Ectodermal cell (in vitro differentiated cells): ENCODE data around the gene HMX1.

Source experiments
- H3K27ac ChIP-seq: 2 replicates; pipeline ENCODE4 v1.7.0; 2013; ENCODE audit warnings: mild to moderate bottlenecking, low read depth, low read length; ENCODE audit not compliant: insufficient read depth, poor library complexity, severe bottlenecking
- H3K27me3 ChIP-seq: 2 replicates; pipeline ENCODE4 v1.7.0; 2013; ENCODE audit warnings: mild to moderate bottlenecking, low read length; ENCODE audit not compliant: insufficient read depth, control insufficient read depth, poor library complexity, severe bottlenecking
- H3K36me3 ChIP-seq: one replicate; pipeline ENCODE4 v1.7.0; 2013; ENCODE audit warnings: low read length; ENCODE audit not compliant: control insufficient read depth, insufficient read depth
- H3K4me1 ChIP-seq: one replicate; pipeline ENCODE4 v1.7.0; 2013; ENCODE audit warnings: low read length; ENCODE audit not compliant: control insufficient read depth, insufficient read depth
- H3K4me3 ChIP-seq: 2 replicates; pipeline ENCODE4 v1.7.0; 2013; ENCODE audit warnings: low read depth, low read length, control low read depth; ENCODE audit not compliant: insufficient read depth
- H3K9me3 ChIP-seq: 2 replicates; pipeline ENCODE4 v1.7.0; 2013; ENCODE audit warnings: mild to moderate bottlenecking, low read length, moderate library complexity; ENCODE audit not compliant: control insufficient read depth
- WGBS, 2 experiments: methylation state at CpG; one replicate each; pipeline ENCODE4 v1.1.7; 2013; ENCODE audit warnings: missing lambda C conversion rate in 2 of 2; 5-methylcytosine and 5-hydroxymethylcytosine counted together

HMX1 gene

GRCh38 chr4:8866828-8867623 is 4.6 kb downstream of the HMX1 start:
- no peak overlapping the region for H3K4me3 ChIP-seq
- peaks cover 13% of the 10 kb centered on the region for H3K4me1 ChIP-seq
- H3K36me3 ChIP-seq: no peaks in the 10 kb centered on the region
- 4 to 5% methylated on average over 42 of the region's 42 CpGs for WGBS, 2 experiments
- H3K9me3 ChIP-seq: no peaks in the 10 kb centered on the region
- peaks cover 98% of the 10 kb centered on the region for H3K27me3 ChIP-seq
- H3K27ac ChIP-seq: no peak overlapping the region

GRCh38 chr4:8866421-8866820 is 5.2 kb downstream of the HMX1 start:
- Histone ChIP-seq H3K4me3 (no peak overlapping the region), H3K27ac (no peak overlapping the region), H3K27me3 (peaks cover 100% of the 10 kb centered on the region), H3K4me1 (peaks cover 15% of the 10 kb centered on the region), H3K36me3 (no peaks in the 10 kb centered on the region), H3K9me3 (no peaks in the 10 kb centered on the region)
- WGBS, 2 experiments: 25 to 26% methylated on average over 12 of the region's 12 CpGs

GRCh38 chr4:8865681-8866310 is 5.8 kb downstream of the HMX1 start:
- no peak overlapping the region for H3K4me3 ChIP-seq
- H3K27ac ChIP-seq: no peak overlapping the region
- no peaks in the 10 kb centered on the region for H3K9me3 ChIP-seq
- H3K27me3 ChIP-seq: peaks cover 100% of the 10 kb centered on the region
- peaks cover 18% of the 10 kb centered on the region for H3K4me1 ChIP-seq
- WGBS, 2 experiments: 42 to 48% methylated on average over 18 of the region's 18 CpGs
- H3K36me3 ChIP-seq: no peaks in the 10 kb centered on the region

- Histone ChIP-seq H3K4me3 (no peak overlapping the region), H3K4me1 (peaks cover 13% of the 10 kb centered on the region), H3K27me3 (peaks cover 100% of the 10 kb centered on the region), H3K36me3 (no peaks in the 10 kb centered on the region), H3K27ac (no peak overlapping the region), H3K9me3 (no peaks in the 10 kb centered on the region)
- WGBS, 2 experiments: 41 to 42% methylated on average over 32 of the region's 32 CpGs
Measured at GRCh38 chr4:8864912-8865680, 6.5 kb downstream of the HMX1 start.

- no peaks in the 10 kb centered on the region for H3K9me3 ChIP-seq
- H3K4me3 ChIP-seq: no peak overlapping the region
- H3K27me3 ChIP-seq: peaks cover 100% of the 10 kb centered on the region
- peaks cover 13% of the 10 kb centered on the region for H3K4me1 ChIP-seq
- H3K36me3 ChIP-seq: no peaks in the 10 kb centered on the region
- no peak overlapping the region for H3K27ac ChIP-seq
- 25 to 28% methylated on average over 31 of the region's 31 CpGs for WGBS, 2 experiments
Measured at GRCh38 chr4:8863686-8864682, 7.7 kb downstream of the HMX1 start.

GRCh38 chr4:8862800-8863685 is 8.6 kb downstream of the HMX1 start:
- Histone ChIP-seq H3K4me1 (peaks cover 17% of the 10 kb centered on the region), H3K27ac (no peak overlapping the region), H3K9me3 (no peaks in the 10 kb centered on the region), H3K27me3 (peaks cover 100% of the 10 kb centered on the region), H3K36me3 (no peaks in the 10 kb centered on the region), H3K4me3 (no peak overlapping the region)
- WGBS, 2 experiments: 12 to 13% methylated on average over 41 of the region's 41 CpGs

- Histone ChIP-seq H3K4me3 (no peak overlapping the region), H3K27ac (no peak overlapping the region), H3K27me3 (peaks cover 100% of the 10 kb centered on the region), H3K4me1 (peaks cover 17% of the 10 kb centered on the region), H3K9me3 (no peaks in the 10 kb centered on the region), H3K36me3 (no peaks in the 10 kb centered on the region)
- WGBS, 2 experiments: 12 to 13% methylated on average over 4 to 5 of the region's 5 CpGs
Measured at GRCh38 chr4:8862334-8862733, 9.3 kb downstream of the HMX1 start.

- 4% methylated on average over 64 of the region's 64 CpGs for WGBS, 2 experiments
- Histone ChIP-seq H3K9me3 (no peaks in the 10 kb centered on the region), H3K4me3 (no peak overlapping the region)
Measured at GRCh38 chr4:8861576-8862295, 9.9 kb downstream of the HMX1 start.

More at GRCh38 chr4:8861576-8862295, 9.9 kb downstream of the HMX1 start:
- Histone ChIP-seq H3K27me3 (peaks cover 100% of the 10 kb centered on the region), H3K4me1 (peaks cover 12% of the 10 kb centered on the region), H3K36me3 (no peaks in the 10 kb centered on the region), H3K27ac (no peak overlapping the region)
